Endodermal cell (in vitro differentiated cells): ENCODE measurements around the gene CHL1. TPM values are rescaled to one million over a fixed set of nuclear protein-coding genes. Genes with fewer than 3 reads are reported as not detected.

Source experiments
- DNase-seq: peaks from one replicate; pipeline ENCODE4 v3.0.0-alpha.2; 2017
- H3K27ac ChIP-seq: 2 replicates; pipeline ENCODE4 v1.5.1; 2013; ENCODE audit warnings: mild to moderate bottlenecking, low read depth, low read length, moderate library complexity
- H3K27me3 ChIP-seq: 2 replicates; pipeline ENCODE4 v1.6.1; 2013; ENCODE audit warnings: mild to moderate bottlenecking, low read length, moderate library complexity; ENCODE audit not compliant: insufficient read depth, control insufficient read depth, poor library complexity, severe bottlenecking
- H3K36me3 ChIP-seq: 2 replicates; pipeline ENCODE4 v1.7.0; 2013; ENCODE audit warnings: mild to moderate bottlenecking, low read length, moderate library complexity; ENCODE audit not compliant: control insufficient read depth, insufficient read depth
- H3K4me1 ChIP-seq: one replicate; pipeline ENCODE4 v1.7.0; 2013; ENCODE audit warnings: low read length; ENCODE audit not compliant: control insufficient read depth, insufficient read depth
- H3K4me3 ChIP-seq: 2 replicates; pipeline ENCODE4 v1.5.1; 2013; ENCODE audit warnings: mild to moderate bottlenecking, low read length, moderate library complexity
- H3K9ac ChIP-seq: 2 replicates; pipeline ENCODE4 v1.6.1; 2013; ENCODE audit warnings: mild to moderate bottlenecking, low read length, moderate library complexity; ENCODE audit not compliant: poor library complexity, severe bottlenecking; ENCODE audit errors: extremely low read depth
- H3K9me3 ChIP-seq: 2 replicates; pipeline ENCODE4 v1.6.1; 2013; ENCODE audit warnings: mild to moderate bottlenecking, low read length, moderate library complexity; ENCODE audit not compliant: control insufficient read depth
- H3K27ac Mint-ChIP-seq: 2 replicates; pipeline ENCODE4 v1.8.0; 2020; ENCODE audit warnings: mixed read lengths
- H3K27me3 Mint-ChIP-seq: 2 replicates; pipeline ENCODE4 v1.8.0; 2021; ENCODE audit warnings: mild to moderate bottlenecking, mixed read lengths; ENCODE audit not compliant: insufficient read depth
- H3K36me3 Mint-ChIP-seq: 2 replicates; pipeline ENCODE4 v1.8.0; 2020; ENCODE audit warnings: low read depth, mixed read lengths
- H3K4me1 Mint-ChIP-seq: 2 replicates; pipeline ENCODE4 v1.8.0; 2020; ENCODE audit warnings: mixed read lengths
- H3K4me3 Mint-ChIP-seq: 2 replicates; pipeline ENCODE4 v1.8.0; 2020; ENCODE audit warnings: mild to moderate bottlenecking, moderate library complexity, mixed read lengths
- H3K9me3 Mint-ChIP-seq: 2 replicates; pipeline ENCODE4 v1.8.0; 2020; ENCODE audit warnings: mild to moderate bottlenecking, mixed read lengths
- CTCF ChIP-seq: fragments of 200-600 bp; sonication (generic); conservative IDR thresholded peaks from 2 replicates; pipeline ENCODE4 v1.5.0; 2021; ENCODE audit warnings: antibody characterized with exemption, mild to moderate bottlenecking
- WGBS, 2 experiments: methylation state at CpG; one replicate each; pipeline versions ENCODE4 v1.1.5 to v1.1.7; 2013; ENCODE audit warnings: missing lambda C conversion rate in 2 of 2, mixed read lengths in 1 of 2; ENCODE audit not compliant: insufficient coverage in 1 of 2, insufficient read length in 1 of 2; 5-methylcytosine and 5-hydroxymethylcytosine counted together
- total RNA-seq, 2 donors: library from RNA; stranded (reverse); fragmentation: NEBNext Ultra II Directional in 1 of 2; extraction: Animal tissue kit (Norgen Biotek cat#: 25700) in 1 of 2; gene quantifications; 2 replicates in 1 of 2; 3 replicates in 1 of 2; pipeline ENCODE4 v1.2.1, GENCODE V29; 2021

The CHL1 gene
- total RNA-seq, 2 donors from 2014 or later = 2.2 to 2.8 TPM

DNA sequence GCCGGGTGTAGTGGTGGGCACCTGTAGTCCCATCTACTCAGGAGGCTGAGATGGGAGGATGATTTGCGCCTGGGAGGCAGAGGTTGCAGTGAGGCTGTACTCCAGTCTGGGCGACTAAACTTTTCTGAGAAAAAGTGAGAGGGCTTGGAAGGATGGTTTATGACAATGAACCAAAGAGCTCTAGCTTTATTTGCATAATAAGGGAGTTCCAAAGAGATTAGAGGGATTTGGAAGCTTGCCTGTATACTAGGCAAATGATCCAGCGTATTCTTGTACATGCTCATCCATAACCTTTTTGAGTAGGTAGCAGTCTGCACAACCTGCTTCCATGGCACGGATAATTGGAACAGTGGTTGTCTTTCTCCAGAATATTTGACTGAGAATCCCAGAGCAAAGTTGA, 251.1 kb downstream of the CHL1 start:
- Mint-ChIP-seq H3K9me3 (peaks cover 5% of the 10 kb centered on the region), H3K27me3 (no peaks in the 10 kb centered on the region), H3K4me1 (no peaks in the 10 kb centered on the region), H3K36me3 (no peaks in the 10 kb centered on the region), H3K4me3 (no peak overlapping the region), H3K27ac (no peak overlapping the region)
- DNase-seq = no peak
- TF ChIP-seq CTCF = no peak
- no peak overlapping the region for H3K27ac ChIP-seq
- no peaks in the 10 kb centered on the region for H3K27me3 ChIP-seq
- no peak overlapping the region for H3K9ac ChIP-seq
- no peak overlapping the region for H3K4me3 ChIP-seq
- WGBS, 2 experiments = 77 to 86% methylated on average over 2 to 5 of the region's 5 CpGs
- H3K36me3 ChIP-seq = no peaks in the 10 kb centered on the region
- no peaks in the 10 kb centered on the region for H3K4me1 ChIP-seq
- peaks cover 44% of the 10 kb centered on the region for H3K9me3 ChIP-seq

DNA sequence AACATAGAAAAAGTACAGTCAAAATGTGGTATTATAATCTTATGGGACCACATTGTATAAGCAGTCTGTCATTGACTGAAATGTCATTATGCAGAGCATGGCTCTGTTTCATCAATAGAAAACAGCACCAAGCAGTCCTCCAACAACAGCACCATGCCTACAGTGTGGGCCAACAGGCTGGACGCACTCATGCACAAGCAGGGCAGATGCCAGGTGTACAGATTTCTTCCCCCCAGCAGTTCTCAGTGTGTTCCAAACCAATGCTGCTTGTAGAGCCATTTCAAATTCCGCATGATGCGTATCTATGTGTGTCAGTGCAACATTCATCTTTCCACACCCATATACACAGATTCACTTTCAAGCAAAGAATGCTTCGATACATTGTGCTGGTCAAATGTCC, 253.1 kb downstream of the CHL1 start:
- peaks cover 5% of the 10 kb centered on the region for H3K9me3 Mint-ChIP-seq
- 82 to 83% methylated on average over 4 of the region's 4 CpGs for WGBS, 2 experiments

DNA sequence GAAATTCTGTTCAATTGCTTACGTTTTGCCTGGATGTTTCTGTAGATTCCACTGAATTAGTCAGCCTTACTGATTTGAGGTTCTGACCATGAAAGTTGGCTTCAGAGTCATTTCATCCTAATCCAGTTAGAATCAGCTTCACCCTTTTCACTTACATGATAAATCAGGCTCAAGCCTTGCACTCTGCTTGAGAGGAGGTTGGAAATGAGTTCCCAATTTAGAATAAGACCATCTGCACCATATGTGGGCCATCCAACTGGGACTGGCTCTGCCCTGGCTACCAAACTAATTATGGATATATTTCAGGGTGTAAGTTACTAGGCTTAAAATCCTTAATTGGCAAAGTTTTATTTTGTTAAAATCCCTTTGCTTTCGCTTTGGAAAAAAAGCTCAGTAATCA, 255.7 kb downstream of the CHL1 start:
- Mint-ChIP-seq H3K27me3 (no peaks in the 10 kb centered on the region), H3K9me3 (no peaks in the 10 kb centered on the region), H3K36me3 (no peaks in the 10 kb centered on the region), H3K4me3 (no peak overlapping the region), H3K4me1 (no peaks in the 10 kb centered on the region), H3K27ac (no peak overlapping the region)
- Histone ChIP-seq H3K9me3 (peaks cover 77% of the 10 kb centered on the region), H3K27ac (no peak overlapping the region), H3K4me3 (no peak overlapping the region), H3K27me3 (no peaks in the 10 kb centered on the region), H3K4me1 (no peaks in the 10 kb centered on the region), H3K9ac (no peak overlapping the region), H3K36me3 (no peaks in the 10 kb centered on the region)
- WGBS, 2 experiments = 53% methylated on average over 2 of the region's 2 CpGs; no CpG with 5 or more reads in 1 of the 2 experiments
- TF ChIP-seq CTCF = no peak
- DNase-seq = no peak

More for the DNA sequence above, 253.1 kb downstream of the CHL1 start:
- Histone ChIP-seq H3K36me3 (no peaks in the 10 kb centered on the region), H3K9me3 (peaks cover 60% of the 10 kb centered on the region), H3K9ac (no peak overlapping the region), H3K4me3 (no peak overlapping the region), H3K4me1 (no peaks in the 10 kb centered on the region), H3K27ac (no peak overlapping the region), H3K27me3 (no peaks in the 10 kb centered on the region)
- H3K4me3 Mint-ChIP-seq = no peak overlapping the region
- DNase-seq = no peak
- H3K4me1 Mint-ChIP-seq = no peaks in the 10 kb centered on the region
- TF ChIP-seq CTCF = no peak
- no peak overlapping the region for H3K27ac Mint-ChIP-seq
- no peaks in the 10 kb centered on the region for H3K36me3 Mint-ChIP-seq
- H3K27me3 Mint-ChIP-seq = no peaks in the 10 kb centered on the region
